Measurements from ENCODE around the gene CD40LG. TPM values are rescaled to one million over a fixed set of nuclear protein-coding genes. Genes with fewer than 3 reads are reported as not detected.

Gene CD40LG
- total and polyA plus RNA-seq, 12 donors = 0.07 to 0.78 (median 0.25) TPM; not detected in 6

DNA sequence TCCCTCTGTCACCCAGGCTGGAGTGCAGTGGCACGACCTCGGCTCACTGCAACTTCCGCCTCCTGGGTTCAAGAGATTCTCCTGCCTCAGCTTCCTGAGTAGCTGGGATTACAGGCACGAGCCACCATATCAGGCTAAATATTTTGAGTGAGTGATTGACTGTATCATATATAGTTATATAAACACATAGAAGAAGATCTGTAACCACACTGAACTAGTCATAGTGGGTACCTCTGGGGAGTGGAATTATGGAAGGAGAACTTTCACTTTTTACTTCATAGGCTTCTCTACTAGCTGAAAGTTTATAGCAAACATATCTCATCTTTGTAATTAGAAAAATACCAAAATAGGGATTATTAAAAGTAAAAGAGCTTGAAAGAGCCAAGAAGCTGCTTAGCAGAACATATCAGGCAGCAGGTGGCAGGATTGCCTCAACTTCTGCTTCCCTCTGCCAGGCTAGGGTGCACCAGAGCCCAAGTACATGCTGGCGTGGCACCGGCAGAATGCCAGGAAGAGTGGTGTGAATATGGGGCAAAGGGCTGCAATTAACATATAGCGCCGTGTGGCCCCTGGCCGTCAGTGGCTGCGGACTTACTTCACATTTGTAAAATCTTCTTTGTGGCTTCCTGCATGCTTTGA lies 39.5 kb upstream of the CD40LG start:
- Histone ChIP-seq H3K27me3 (peaks cover 21% of the 10 kb centered on the region), H3K4me3 (no peak overlapping the region), H3K9me3 (replicated peaks in 1 of 3) (no peaks in the 10 kb centered on the region), H3K27ac (no peak overlapping the region), H3K36me3 (replicated peaks in 1 of 2) (no peaks in the 10 kb centered on the region), H3K4me1 (replicated peaks in 1 of 2) (no peaks in the 10 kb centered on the region)
- TF ChIP-seq POLR2A (IDR thresholded peaks at IDR 0.05) (no peak), CTCF (IDR thresholded peaks at IDR 0.05) (peak in 4 of 6 experiments; percentile 20 to 39 (median 28))
- DNase-seq = peak; percentile 16 to 62 (median 34)
- 56 to 66% (median 61%) methylated on average over 6 to 10 of the region's 10 CpGs for WGBS, 4 donors
- intact Hi-C loops (cut with DNase I) = loop anchor here in 1 of 2 donors (10.0 kb wide), 1 partner anchor 316 kb away; no protein-coding TSS in a partner anchor

DNA sequence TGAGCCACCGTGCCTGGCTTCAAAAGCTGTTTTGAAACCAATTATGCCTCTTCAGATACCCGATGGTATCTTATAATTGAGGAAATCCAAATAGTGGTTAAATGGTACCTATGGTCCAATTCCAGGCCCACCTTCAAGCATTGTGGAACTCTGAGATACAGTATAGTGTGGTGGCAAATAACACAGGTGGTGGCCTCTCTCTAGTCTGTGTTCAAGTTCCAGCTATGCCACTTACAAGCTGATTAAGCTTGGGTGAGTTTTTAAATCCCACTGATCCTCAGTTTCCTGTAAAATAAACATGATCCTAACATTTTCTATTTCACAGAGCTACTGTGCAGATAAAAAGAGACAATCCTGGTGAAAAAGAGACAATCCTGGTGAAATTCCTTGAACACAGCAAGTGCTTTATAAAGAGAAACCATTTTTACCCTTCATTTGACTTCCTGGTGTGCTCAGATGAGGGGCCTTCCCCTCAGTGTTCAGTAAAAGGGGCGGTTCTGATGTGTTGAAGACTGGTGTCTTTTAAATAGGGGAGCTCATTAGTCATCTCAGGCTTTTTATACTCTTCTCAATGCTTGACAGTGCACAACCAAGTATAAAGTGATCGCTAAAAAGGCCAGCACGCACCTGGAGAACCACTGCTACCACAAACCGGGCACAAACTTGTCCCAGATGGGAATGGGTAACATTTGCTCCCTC lies 30.8 kb upstream of the CD40LG start:
- DNase-seq = no peak

DNA sequence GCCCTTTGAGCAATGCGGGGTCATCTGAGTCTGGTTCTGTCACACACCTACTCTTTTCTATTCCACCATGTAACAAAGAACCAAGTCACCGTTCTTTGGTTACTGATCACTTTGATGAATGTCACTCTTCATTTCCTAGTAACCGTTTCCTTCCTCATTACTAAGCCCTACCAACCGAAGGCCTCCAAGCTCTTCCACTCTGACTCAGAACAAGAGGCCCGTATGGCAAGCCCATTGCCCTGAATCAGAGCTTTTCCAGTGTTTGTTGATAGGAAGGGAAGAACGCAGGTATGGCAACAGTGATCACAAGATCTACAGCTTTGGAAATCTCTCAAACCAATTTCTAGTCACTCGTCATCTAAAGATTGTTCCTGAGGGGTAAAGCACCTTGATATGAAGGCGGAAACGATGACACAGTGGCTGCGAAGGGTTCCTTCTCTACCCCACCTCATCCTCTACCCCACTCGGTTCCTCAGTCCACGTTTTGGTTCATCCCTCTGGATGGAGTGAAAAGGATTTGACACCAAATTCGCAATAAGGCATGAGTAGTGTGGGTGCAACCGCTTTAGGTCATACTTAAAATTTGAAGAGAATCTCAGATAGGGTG lies 28.0 kb upstream of the CD40LG start:
- Histone ChIP-seq H3K4me3 (no peak overlapping the region), H3K27ac (no peak overlapping the region), H3K36me3 (replicated peaks in 1 of 2) (no peaks in the 10 kb centered on the region), H3K4me1 (replicated peaks in 1 of 2) (no peaks in the 10 kb centered on the region), H3K27me3 (peaks cover 7% of the 10 kb centered on the region), H3K9me3 (replicated peaks in 1 of 3) (no peaks in the 10 kb centered on the region)
- WGBS, 4 donors = 70 to 82% (median 75%) methylated on average over 14 of the region's 14 CpGs
- DNase-seq = no peak
- intact Hi-C loops (cut with DNase I) = no loop called here
- TF ChIP-seq POLR2A (IDR thresholded peaks at IDR 0.05) = no peak
- no peak for TF ChIP-seq CTCF (IDR thresholded peaks at IDR 0.05)

More for the DNA sequence above, 30.8 kb upstream of the CD40LG start:
- no peaks in the 10 kb centered on the region for H3K36me3 ChIP-seq (replicated peaks in 1 of 2)
- peaks cover 7% of the 10 kb centered on the region for H3K27me3 ChIP-seq
- H3K27ac ChIP-seq = no peak overlapping the region
- no peaks in the 10 kb centered on the region for H3K9me3 ChIP-seq (replicated peaks in 1 of 3)
- 76 to 93% (median 86%) methylated on average over 4 to 6 of the region's 6 CpGs for WGBS, 4 donors
- H3K4me3 ChIP-seq = no peak overlapping the region
- TF ChIP-seq CTCF (IDR thresholded peaks at IDR 0.05) (no peak), POLR2A (IDR thresholded peaks at IDR 0.05) (no peak)
- H3K4me1 ChIP-seq (replicated peaks in 1 of 2) = no peaks in the 10 kb centered on the region
- intact Hi-C loops (cut with DNase I) = no loop called here

DNA sequence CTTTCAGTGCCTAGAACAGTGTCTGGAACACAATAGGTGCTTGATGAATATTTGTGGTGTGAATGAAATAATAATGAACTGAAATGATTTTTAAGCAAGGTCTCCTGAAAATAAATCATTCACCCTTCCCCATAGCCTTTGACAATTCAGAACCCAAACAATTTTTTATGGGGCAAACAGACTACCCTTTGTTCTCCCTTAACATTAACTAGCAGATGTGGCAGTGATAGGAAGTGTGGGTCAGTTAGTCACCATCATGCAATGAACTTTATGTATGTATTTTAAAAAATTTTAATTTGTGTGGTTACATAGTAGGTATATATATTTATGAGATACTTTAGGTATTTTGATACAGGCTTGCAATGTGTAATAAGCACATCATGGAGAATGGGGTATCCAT lies 27.2 kb upstream of the CD40LG start:
- Histone ChIP-seq H3K4me1 (replicated peaks in 1 of 2) (no peaks in the 10 kb centered on the region), H3K36me3 (replicated peaks in 1 of 2) (no peaks in the 10 kb centered on the region), H3K27me3 (peaks cover 7% of the 10 kb centered on the region), H3K4me3 (no peak overlapping the region), H3K9me3 (replicated peaks in 1 of 3) (no peaks in the 10 kb centered on the region), H3K27ac (no peak overlapping the region)
- TF ChIP-seq CTCF (IDR thresholded peaks at IDR 0.05) (no peak), POLR2A (IDR thresholded peaks at IDR 0.05) (no peak)
- DNase-seq = no peak
- intact Hi-C loops (cut with DNase I) = no loop called here
